HG02610 (cell line): ENCODE measurements around the gene FDX2.

Experiments
- ATAC-seq: cut with Tn5 transposase; IDR thresholded peaks from one replicate; pipeline ENCODE4 v1.9.1; 2021; ENCODE audit warnings: mild to moderate bottlenecking, moderate library complexity; ENCODE audit not compliant: unreplicated experiment

The FDX2 gene

GRCh38 chr19:10333758-10334587 lies 18.2 kb upstream of the FDX2 start:
- no peak for ATAC-seq

- peak; percentile 84 for ATAC-seq
Observed at GRCh38 chr19:10332965-10333757, 17.3 kb upstream of the FDX2 start, which contains the start of gene RAVER1. RAVER1 (minus strand) TSS chr19:10333529; CDS start chr19:10333507, 22 bp downstream.

- ATAC-seq, result no peak
Observed at GRCh38 chr19:10332158-10332964, 16.5 kb upstream of the FDX2 start.

GRCh38 chr19:10329555-10329954 lies 13.7 kb upstream of the FDX2 start:
- ATAC-seq, result no peak

DNA sequence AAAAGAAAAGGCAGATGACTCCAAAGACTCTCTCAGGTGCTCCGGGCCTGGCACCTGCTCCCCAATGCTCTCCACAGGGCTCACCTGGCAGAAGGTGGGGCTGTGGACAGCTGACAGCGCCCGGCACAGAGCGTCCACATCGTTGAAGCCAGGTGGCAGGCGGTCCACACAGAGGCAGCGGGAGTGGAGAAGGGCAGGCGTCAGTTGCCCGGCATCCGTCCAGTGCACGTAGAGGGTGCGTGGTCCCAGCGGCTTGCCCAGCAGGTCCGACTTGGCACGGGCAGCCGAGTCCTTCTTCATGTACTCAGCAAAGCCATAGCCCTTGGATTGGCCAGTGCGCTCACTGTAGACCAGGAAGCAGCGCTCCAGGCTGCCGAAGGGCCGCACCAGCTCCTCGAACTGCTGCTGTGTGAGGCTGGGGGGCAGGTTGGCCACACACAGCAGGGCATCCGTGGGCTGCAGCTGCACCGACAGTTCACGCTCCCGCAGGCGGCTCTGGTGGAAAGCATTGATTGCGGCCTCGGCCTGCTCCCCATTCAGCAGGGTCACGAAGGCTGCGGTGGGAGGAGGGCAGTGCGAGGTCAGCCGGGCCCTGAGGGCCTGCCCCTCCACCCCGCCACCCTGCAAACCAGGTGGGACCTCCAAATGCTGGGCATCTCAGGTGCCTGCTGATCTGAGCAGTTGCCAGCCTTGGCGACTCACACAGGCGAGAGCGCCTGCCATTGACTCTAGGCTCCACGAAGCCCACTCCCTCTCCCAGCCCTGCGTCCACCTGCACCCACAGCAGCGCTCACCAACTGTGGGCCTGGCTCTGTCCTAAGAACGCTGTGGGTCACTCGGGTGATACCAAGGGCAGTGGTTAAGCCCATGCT lies 13.0 kb upstream of the FDX2 start:
- no peak for ATAC-seq

DNA sequence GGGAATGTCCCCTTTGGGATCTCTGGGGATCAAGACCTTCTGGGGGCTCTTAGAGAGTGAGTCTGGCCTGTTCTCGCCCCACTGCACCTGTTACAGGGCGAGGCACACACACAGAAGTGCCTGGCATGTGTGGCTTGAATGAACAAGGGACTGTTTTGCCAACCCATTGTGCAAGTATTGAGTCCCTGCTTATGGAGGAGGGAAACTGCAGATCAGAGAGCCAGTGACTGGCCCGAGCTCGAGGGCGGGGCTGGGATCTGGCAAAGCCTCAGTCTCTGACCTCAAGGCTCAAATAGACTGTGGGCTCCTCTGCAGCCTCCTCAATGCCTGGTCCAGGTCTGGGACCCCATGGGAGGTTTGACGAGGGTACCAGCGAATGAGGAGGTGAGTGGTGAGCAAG lies 12.0 kb upstream of the FDX2 start:
- no peak for ATAC-seq

DNA sequence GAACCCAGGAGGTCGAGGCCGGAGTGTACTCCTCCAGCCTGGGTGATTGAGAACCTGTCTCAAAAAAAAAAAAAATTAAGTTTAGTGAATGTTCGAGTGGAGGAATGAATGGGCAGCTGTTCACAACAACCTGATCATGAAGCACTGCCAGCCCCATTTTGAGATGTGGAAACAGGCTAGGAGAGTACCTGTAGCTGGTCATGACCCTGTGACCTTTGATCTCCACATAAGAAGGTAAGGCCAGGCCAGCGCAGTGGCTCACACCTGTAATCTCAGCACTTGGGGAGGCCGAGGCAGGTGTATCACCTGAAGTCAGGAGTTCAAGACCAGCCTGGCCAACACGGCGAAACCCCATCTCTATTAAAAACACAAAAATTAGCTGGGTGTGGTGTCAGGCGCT lies 9.9 kb upstream of the FDX2 start:
- no peak for ATAC-seq

DNA sequence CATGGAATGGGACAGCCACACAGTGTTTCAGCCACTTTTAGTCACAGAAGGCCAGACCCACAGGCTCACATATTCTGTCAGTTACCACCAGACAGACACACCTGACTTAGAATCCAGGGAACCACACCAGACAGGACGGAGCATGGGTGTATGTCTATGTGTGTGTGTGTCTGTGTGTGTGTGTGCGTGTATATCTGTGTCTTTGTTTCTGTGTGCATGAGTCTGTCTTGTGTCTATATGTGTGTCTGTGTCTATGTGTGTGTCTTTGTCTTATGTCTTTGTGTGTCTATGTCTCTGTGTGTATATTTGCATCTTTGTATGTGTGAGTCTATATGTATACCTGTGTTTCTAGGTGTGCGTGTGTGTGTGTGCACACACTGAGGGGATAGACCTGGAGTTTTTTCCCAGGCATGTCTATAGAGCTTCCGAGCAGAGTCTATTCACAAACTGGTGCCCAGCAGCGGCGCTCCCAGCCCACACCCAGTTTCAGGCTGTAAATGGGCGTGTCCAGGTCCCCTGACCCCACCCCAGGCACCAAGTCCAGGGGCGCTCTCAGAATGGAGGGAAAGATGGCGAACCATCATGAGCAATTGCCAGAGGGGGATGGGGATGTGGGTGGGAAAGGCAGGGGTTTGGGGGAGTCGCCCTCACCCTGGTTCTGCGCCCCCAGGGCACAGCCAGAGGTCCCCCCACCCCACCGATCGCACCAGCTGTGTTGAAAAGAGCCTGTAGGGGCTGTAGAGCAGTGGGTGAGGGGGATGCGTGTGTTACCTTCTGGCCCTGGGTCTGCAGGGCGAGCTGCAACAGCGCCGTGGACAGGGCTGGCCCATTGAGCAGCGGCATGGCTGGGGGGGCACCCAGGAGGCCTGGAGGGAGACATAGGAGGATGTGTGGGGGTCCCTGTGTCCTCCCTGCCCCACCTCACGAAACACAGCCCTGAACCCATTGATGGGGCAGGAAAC lies 6.3 kb upstream of the FDX2 start:
- no peak for ATAC-seq

DNA sequence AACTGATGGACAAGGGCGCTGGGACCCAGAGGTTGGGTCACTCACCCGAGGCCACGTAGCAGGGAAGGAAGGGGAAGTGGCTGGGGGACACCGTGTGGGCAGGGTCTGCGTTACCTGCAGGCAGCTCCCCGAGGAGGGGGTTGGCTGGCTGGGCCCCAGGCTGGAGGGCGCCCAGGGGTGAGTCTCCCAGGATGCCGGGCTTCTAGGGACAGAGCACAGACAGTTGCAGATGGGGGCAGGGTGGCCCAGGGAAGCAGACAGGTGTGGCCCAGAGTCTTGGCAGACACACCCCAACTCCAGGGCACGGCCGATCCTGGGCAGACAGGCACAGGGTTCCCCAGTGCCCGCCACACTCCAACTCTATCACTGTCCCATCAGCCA lies 5.6 kb upstream of the FDX2 start:
- no peak for ATAC-seq

DNA sequence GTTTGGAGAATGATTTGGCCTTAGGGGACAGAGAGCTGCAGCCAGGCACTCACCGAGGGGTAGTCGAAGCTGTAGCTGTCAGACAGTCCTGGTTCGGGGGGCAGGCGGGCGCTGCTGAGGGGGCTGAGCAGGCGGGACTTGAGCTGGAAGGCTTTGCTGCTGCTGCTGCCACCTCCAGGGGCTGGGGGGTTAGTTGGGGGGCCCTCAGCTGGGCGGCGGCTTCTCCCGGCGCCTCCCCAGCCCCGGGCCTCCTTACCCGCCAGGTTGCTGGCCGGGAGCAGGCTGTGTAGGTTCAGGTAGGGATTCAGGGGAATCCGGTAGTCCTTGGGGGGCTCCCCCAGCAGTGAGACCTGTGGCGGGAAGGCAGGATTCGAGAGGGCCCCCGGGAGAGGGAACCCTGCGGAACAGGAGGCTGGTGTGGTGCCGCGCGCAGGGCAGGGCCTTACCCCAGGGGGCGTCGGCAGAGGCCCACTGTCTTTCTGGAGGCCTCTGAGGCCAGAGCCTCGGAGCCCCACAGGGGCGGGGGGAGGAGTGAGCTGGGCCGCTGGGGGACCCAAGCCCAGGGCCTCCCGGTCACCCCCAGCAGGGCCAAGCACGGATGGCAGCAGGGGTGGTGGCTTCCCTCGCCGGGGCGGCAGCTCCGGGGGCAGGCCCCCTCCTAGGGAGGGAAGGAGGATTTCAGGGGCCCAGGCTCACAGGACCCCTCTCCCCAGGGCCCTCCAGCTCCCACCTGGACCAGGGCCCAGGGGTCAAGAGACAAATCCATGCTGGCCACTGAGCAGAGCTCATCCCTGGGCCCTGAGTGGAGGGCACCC lies 5.0 kb upstream of the FDX2 start:
- ATAC-seq, result no peak

DNA sequence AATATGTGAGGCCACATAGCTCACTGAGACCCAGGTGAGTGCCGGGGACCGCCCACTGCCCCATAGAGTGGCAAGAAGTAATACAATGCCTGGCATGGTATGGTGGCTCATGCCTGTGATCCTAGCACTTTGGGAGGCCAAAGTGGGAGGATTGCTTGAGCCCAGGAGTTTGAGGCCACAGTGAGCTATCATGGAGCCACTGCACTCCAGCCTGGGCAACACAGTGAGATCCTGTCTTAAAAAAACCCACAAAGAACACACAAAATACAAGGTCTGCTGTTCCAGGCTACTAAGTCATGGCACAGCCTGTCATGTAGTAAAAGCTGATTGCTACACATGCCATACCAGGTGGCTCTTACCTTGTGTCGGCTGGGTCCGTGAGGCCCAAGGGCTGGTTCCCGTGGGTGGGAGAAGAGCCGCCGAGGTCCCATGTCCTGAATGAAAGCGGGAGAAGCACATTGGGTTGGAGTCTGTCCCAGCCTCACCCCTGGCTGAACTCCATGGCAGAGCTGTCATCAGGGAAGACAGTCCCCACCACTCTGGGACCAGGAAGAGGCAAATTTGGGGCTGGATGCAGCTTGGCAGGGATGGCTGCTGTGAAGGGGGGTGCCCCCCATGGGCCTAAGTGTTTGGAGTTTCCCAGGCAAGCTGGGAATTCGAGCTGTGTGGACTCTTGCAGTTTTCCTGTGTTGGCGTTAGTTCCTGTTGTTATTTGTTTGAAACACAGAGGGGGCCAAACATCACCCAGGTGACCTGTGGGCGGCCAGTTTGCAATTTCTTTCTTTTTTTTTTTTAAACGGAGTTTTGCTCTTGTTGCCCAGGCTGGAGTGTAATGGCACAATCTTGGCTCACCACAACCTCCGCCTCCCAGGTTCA lies 3.2 kb upstream of the FDX2 start:
- ATAC-seq, result no peak

GRCh38 chr19:10317857-10318462 lies 2.1 kb upstream of the FDX2 start:
- ATAC-seq, result no peak

- no peak for ATAC-seq
Observed at GRCh38 chr19:10317045-10317856, 1.4 kb upstream of the FDX2 start.

DNA sequence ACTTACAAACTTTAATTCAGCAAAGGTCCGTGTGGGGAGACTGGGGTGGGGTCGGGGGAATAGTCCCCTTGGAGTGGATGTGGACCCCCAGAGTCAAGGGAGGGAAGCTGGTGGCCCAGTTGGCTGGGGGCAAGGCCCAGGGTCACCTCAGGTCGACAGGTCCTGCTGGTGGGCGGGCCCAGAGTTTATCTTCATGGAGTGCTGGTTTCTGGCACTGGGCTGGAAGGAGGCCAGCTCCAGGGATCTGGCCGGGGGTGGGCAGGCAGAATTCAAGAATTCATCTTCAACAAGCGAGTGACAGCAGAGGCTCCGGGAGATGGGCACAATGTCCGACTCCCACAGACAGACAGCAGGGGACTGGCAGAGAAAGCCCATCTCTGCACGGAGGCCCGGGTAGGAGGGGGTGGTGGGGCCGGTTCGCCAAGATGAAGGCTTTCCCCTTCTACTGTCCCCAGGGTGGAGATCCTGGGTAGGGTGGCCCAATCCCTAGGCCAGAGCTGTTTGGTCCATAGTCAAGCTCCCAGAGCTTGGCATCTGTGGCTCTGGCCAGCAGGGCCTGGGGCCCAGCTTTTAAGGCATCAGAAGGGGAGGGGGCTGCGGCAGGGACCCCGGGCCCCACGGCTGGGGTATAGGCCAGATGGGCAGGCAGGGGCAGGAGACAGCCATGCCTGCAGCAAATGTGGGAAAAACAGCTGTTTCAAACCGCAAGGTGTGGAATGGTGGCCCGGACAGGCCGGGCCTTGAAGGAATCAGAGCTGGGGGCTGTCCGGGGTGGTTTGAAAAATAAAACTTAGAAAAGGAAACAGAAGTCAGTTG lies 622 bp upstream of the FDX2 start:
- no peak for ATAC-seq

GRCh38 chr19:10309423-10309822 lies 6.4 kb downstream of the FDX2 start, which contains the start of gene ZGLP1:
ZGLP1 (minus strand) TSS chr19:10309815.
- ATAC-seq, result no peak
